Activated T-helper 9 cell treated with anti-CD3 and anti-CD28 coated beads, Interleukin-2, amount 50 U/mL, for 16 hours (primary cell): ENCODE measurements around the gene ANKH.
A peak's percentile ranks its signal among the peaks of the same experiment; 100 is the strongest.
"Not testable (repeated sequence)": the region's sequence is repeated elsewhere in the genome, so short reads cannot be mapped to it uniquely, and the experiment has no call there.

ENCODE experiments used
- DNase-seq: peaks from one replicate; pipeline ENCODE4 v3.0.0-alpha.2; 2020; ENCODE audit warnings: low read depth

ANKH gene

DNA sequence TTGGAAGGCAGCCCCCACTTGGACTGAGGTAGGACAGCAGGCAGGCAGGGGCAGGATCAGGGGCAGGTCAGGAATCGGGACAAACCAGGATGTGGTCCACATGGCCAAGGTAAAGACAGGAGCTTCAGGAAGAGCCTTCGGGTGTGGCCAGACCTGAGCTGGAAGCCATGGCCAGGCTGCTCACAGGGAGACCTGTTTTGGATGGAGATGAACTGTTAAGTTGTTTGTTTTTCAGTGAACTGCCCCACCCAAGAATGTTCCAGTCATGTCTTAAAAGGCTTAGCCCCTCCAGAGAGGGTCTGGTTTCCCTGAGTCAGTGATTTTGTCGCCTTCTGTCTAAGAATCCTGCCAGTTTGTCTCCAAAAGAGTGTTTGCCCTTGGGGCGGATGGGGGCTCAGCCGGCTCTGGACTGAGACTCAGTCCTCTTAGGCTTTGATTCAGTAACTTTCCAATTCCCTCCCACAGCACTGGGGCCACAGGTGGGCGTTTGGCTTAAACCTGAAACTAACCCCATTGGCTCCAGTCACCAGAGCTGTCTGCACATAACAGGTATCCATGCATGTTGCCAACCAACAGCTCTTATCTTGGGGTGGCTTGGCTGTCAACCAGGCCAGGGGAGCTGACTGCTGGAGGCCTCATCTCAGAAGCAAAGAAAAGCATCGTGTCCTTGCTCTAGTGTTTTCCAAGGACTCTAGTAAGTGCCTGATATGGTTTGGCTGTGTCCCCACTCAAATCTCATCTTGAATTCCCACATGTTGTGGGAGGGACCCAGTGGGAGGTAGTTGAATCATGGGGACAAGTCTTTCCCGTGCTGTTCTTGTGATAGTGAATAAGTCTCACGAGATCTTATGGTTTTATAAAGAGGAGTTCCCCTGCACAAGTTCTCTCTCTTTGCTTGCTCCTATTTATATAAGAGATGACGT is 11.3 kb upstream of the ANKH start:
- no peak for DNase-seq

DNA sequence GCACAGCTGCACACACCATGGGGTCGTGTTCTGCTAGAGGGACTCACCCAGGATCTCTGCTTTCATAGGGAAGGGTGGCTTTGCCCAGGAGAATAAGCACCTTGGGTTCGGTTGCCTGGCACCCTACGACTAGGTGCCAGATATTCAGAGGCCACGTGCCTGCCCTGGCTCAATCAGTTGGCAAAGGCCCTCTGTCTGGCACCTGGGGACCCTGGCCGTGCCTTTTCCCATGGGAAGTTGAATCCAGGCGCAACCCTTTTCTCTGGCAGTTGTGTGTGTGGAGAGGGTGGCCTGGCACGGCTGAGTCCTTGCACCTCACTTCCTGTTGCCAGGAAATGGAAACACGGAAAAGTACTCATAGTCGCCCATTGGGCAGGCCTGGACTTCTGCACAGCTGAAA is 10.2 kb upstream of the ANKH start:
- DNase-seq: no peak

DNA sequence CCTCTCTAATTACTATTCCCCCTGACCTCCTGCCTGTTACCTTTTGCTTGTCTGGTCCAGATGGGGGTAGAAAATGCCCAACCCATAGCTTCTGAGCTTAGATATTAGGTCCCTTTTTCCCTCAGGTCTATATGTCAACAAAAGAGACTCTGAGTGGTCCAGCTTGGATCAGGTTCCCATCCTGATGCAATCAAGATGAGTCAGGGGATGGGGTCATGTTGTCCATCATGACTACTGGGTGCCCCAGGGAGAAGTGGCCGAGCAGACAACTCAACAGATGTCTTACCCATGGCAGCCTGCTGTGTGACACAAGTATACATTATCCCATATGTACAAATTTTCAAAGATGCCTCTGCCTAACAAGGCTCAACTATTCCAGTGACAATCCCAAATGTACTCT is 9.1 kb upstream of the ANKH start:
- no peak for DNase-seq

DNA sequence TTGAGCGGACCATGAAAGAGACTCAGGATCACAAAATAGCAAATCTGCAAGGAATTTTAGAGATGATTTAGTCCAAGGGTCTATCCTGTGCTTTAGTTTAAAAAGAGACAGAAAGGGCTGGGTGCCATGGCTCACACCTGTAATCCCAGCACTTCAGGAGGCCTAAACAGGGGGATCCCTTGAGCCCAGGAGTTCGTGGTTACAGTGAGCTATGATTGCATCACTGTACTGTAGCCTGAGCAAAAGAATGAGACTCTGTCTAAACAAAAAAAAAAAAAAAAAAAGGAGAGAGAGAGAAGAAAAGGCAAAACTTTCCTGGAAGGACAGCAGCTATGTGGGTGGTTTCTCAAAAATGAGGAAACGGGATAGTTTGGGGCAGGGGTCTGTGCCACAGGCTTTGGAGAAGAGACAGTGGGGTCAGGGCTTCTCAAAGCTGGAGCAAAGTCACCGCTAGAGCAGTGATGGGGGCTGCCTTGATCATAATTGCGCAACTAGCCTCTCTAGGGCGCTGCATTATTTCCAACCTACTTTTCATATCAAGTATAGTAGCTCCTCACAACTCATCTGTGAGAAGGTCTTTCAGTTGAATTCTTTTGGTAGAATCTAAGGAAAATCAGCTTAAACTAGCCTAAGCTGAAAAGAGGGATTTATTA is 8.5 kb upstream of the ANKH start:
- no peak for DNase-seq

DNA sequence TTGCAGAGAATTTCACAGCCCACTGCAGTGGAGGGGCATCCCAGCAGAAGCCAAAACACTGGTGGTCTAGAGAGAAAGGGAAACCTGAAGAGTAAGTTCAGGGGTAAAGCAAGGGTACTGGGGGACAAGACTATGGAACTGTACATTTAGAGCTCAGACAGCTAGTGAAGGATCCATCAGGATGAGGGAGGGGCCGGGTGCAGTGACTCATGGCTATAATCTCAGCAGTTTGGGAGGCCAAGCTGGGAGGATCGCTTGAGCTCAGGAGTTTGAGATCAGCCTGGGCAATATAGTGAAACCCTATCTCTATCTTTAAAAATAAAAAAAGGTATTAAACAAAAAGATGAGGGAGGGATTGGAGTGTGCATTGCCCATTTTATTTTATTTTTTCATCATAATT is 7.8 kb upstream of the ANKH start:
- DNase-seq: no peak

DNA sequence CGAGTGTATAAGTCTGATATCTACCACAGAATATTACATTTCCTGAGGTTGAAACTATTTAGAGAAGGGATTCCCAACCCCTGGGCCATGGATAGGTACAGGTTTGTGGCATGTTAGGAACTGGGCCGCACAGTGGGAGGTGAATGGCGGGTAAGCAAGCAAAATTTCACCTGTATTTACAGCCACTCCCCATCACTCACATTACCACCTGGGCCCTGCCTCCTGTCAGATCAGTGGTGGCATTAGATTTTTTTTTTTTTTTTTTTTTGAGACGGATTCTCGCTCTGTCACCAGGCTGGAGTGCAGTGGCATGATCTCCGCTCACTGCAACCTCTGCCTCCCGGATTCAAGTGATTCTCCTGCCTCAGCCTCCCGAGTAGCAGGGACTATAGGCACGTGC is 6.6 kb upstream of the ANKH start:
- DNase-seq: not testable (repeated sequence)

DNA sequence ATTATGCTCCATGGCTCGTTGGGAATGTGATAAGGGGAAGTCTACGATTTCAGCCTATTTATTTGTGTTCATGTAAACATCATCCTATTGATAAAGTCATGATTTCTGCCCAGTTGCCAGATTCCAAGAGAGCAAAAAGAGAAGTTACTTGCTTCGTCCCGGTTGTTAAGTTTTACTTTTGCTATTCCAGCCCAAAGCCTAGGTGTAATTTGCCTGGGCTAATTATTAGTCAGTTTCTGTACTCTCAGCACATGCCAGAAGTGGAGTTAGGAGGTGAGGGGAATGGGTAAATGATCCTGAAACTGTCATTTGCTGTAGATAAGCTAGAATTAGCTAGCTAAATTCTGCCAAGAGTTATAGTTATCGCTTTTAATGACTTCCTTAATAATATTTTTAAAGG is 4.5 kb upstream of the ANKH start:
- no peak for DNase-seq

DNA sequence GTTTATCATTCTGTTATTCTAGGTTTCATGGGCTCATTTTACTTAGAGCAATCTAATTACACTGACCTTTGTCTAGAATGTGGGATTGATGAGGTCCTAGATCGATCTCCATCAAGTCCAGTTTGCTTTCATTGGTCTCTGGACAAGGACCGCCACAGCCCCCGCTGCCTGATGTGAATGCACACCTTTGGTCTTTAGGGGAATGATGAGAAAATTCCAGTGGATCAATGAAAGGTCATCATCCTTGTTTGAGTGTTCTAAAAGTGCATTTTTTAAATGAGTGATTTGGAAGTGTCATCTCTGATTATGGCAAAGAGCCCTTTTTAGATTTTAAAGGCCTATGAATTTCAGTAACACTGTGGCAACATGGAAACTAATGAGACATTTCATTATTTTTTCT is 2.2 kb upstream of the ANKH start:
- no peak for DNase-seq

DNA sequence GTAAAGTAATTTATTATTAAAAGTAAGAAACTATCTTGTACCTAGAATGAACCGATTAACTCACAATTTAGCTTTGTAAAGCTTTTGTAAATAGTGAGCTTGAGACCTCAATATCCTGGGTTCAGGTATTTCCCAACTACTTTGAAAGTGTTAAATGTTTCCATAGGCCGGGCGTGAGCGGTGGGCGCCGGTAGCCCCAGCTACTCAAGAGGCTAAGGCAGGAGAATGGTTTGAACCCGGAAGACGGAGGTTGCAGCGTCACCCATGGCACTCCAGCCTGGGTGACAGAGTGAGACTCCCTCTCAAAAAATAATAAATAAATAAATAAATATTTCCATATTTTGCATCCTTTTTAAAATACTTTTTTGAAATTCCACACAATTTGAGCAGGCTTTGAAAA is 1.5 kb upstream of the ANKH start:
- no peak for DNase-seq

DNA sequence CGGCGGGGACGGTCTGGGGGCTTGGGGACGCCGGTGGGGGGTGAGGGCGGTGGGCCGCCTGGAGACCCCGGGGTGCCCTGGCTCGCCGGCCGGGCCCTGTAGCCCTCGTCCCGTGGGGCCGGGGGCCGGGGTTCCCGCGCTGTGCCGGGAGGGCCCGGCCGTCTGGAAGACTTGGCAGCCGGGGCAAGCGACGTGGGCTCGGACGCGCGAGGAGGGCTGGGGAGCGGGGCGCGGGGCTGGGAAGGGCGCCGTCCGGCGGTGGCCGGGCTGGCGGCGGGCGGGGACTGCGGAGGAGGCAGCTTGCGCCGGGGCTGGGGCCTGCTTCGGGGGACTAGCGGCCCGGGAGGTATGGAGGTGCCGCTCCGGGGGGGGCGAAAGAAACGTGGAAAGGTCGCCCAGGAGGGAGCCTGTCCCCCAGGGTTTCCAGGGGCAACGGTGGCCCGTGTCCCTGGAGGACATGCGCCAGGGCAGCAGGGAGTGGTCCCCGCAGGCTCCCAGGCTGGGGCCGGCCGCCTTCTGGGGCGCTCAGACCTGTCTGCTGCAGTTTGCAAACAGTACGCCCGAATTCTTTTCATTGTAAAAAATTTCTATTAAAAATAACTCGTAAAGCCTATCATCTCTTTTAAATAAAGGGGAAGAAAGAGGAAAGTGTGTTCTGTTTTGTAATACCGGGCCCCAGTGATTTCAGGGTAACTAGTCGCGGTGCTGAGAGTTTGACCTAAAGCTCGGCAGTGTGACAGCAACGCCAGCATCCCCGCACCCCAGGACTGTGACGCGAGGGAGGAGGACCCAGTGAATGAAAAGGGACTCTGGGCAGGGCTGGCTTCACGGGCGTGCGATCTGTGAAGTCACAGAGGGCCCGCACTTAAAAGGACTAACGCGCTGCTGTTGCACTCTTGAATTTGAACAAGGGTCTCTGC is 752 bp upstream of the ANKH start:
- DNase-seq: peak; percentile 43

DNA sequence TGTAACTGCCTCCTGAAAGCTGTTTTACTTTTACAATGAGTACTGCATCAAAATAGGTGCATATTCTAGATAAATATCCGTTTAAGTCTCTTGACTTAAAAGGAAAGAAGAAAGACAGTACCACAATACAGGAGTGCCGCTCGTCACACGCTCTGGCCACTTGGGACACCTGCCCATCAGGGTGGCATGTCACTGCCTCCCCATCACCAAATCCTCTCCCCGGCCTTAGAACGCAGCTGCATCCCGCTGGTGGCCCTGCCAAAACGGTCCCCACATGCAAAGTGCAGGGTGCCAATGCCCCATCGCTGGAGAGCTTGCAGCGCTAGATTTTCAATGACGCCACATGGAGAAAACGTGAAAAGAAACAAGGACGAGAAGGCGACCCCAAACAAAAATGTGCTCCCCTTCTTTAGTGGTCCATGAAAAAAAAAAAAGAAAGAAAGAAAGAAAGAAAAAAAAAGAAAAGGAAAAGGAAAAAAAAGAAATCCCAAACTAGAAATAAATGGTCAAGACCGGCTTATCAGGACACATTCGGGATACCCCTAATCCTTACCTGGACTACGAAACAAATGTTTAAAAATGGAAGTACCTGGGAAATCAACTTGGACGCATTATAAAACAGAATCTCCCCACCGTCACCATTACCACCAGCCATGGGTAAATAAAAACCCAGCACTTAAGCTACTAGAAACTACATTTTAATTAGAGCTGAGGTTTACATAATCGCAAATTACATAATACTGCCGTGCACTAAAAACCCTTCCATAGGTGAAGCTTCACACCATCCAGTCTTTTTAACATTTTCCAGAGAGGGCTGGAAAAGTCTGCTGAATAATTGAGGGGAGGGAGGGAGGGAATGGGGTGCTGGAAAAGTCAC is 1.0 kb downstream of the ANKH start:
- peak; percentile 9 for DNase-seq

DNA sequence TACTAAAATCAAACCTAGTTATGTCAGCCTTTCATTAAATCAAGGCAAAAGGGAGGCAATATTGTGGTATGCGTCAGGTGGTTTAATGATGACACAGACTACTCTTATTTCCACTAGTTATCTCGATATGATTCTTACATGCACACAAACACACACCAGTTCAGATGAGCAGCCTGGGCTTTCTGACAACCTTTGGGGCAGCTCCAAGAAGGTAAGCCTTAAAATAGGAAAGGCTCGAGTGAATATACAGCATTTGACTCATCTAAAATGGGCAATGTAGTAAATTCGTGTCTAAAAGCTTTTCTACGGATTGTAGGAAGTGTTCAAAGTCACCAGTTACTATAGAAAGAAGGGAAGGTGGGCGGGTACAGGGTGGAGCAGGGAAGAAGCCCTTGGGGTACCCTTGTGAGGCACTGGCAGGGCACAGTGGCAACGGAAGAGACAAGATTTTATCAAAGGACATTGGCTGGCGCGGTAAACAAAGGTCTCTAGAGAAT is 1.9 kb downstream of the ANKH start:
- DNase-seq: peak; percentile 24

DNA sequence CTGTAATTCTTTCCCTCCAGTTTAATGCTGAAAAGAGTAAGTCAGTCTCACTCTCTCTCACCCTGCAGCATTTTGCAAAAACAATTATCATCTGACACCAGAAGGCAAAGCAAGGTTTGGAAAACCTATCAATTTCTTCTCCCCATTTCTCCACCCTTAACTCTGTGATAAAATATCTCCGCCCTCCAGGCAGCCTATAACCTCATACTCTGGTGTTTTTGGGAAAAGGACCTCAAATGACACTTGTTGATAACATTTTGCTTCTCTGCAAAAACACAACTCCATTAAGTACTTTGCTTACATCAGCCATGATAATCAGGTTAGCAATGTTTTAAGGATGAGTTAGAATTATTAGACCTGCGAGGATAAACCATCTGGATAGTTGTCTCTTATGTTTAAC is 2.3 kb downstream of the ANKH start:
- no peak for DNase-seq

DNA sequence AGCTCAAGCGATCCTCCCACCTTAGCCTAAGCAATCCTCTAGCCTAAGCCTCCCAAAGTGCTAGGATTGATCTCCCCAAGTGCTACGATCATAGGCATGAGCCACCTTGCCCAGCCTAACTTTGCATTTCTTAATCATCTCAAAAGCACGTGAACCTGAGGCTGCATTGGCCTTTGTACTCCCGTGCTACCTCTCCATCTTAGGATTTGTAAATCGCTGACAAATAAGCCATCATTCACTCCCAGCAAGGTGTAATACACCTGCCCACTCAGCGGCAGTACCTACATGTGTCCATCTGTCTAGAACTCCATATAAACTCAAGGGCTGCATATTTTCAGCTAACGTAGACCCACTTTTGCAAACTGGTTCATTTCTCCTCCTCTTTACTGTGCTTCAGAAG is 2.8 kb downstream of the ANKH start:
- DNase-seq: no peak

DNA sequence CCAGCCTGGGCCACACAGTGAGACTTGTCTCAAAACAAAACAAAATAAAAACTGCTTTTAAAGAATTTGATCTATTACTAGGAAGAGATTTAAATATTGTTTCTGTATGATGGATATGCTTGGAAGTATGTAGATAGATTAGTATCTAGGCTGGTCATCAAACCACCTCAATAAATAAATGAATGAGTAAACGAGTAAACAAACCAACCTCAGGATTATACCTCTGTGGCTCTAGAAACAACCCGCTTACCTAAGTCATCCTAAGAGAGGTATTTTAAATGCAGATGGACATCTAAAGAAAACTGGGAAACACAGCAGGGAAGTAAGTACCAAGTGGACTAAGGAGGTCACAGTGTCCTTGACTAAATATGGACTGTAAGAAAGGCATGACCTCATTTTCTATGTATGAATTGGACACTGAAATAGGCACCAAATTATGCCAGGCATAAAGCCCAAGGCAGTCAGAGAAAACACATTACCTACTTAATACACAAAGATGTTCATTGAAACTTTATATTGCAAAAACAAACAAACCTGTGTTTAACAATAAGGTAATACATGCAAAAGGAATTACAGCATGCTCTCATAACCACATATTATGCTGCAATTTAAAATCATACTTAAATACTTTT is 7.3 kb downstream of the ANKH start:
- DNase-seq: no peak

DNA sequence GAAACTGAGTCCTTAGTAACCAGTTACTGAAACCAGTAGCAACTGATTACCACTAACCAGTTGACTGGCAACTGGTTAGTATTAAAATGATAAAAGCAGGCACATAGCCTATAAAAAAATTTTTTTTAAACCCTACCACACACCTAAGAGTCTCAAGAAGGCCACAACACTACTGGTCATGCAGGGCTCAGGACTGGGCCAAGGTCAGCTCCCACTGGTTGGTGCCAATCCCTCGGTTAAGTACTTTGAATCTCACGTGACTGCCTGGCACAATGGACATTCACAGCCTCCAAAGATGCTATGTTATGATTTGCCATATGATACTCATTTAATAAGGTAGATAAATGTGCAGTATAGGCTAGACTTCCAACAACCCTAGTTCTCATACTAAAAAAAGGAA is 8.5 kb downstream of the ANKH start:
- DNase-seq: no peak

DNA sequence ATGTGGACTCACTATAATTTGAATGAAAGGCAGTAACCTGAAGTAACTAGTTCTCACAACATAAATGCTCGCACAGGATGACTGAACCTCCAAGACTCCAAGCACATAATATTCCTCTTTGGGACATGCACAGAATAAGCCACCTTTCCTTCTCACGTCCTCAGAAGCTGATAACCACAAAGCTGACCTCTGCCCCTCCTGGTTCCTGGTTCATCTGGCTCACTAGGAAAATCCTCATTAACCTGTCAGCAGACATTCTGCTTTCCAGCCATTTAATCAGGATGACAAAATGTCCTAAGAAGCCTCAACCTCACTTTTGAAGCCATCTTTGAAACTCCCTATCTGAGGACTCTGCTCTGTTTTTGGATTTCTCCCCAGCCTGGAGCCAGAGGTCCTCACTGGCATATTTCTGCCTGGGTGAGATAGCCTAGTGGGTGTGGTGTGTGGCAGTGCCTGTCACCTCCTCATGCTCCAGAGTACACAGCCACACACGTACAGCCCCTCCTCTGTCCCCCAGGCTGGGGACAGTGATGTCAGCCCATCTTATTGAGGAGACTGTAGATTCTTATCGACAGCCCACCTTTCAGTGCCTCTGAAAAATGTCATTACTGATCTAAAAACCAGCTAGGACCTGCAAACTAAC is 10.3 kb downstream of the ANKH start:
- DNase-seq: no peak

DNA sequence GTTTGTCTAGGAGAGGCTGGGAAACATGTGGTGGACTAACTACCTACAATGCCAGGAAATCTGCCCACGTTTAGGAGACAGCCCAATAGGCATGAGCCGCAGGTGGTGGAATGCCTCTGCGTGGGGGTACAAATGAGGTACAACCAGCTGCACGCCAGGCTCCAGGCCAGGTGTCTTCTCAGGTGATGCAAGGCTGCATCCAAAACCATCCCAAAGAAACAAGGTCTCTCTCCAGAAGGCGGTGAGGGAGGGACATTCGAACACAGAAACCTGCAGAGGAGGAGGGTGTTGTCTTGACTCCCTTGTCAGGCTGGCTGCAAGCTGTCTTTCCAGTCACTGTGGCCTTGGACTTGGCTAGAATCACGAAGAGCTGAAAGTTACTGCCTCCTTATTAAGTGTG is 11.6 kb downstream of the ANKH start:
- DNase-seq: no peak

DNA sequence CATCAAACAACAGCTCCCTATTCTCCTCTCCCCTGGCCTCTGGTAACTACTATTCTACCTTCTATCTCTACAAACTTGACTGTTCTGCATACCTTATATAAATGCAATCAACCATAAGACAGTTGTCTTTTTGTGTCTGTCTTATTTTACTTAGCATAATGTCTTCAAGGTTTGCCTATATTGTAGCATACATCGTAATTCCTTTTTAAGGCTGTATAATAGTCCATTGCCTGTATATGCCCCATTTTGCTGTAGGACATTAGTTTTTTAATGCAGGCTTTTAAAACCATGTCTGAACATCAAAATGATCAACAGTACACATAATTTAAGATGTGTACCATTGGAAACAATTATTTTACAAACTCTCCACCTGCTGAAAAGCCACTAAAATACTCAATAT is 12.4 kb downstream of the ANKH start:
- no peak for DNase-seq

DNA sequence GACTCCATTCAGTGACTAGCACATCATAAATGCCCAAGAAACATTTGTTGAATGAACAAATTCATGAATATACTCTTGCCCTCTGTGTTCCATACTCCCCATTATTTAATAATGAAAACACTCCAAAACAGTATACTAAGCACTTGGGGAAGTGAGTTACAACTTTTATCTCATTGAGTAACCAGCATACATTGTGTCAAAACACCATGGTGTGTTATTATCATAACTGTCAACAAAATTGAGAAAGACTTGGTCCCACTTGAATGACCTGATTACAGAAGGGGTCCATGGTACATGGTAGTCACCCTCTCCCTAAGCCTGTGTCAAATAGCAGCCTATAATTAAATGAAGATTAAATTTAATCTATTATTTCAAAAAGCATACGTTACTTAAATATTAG is 16.2 kb downstream of the ANKH start:
- no peak for DNase-seq
